DND-41 (cell line): ENCODE results near the gene CCDC171.

Source experiments
- CTCF ChIP-seq: IDR thresholded peaks from 2 replicates; pipeline ENCODE4 v1.5.1; 2012; ENCODE audit warnings: borderline replicate concordance, low read length, moderate library complexity, mild to moderate bottlenecking; ENCODE audit not compliant: poor library complexity, severe bottlenecking; ENCODE audit errors: extremely low read depth
- EZH2 ChIP-seq: IDR thresholded peaks from 3 replicates; pipeline ENCODE4 v1.6.1; 2012; ENCODE audit warnings: borderline replicate concordance, low read depth, mild to moderate bottlenecking, moderate library complexity, low read length, inconsistent platforms; ENCODE audit not compliant: severe bottlenecking

- TF ChIP-seq CTCF (peak; percentile 36), EZH2 (no peak)
Observed at GRCh38 chr9:15622318-15622971, 69.6 kb downstream of the CCDC171 start.
